ENCODE data around the gene AIFM3. TPM values are rescaled to one million over a fixed set of nuclear protein-coding genes. Genes with fewer than 3 reads are reported as not detected.
"Not testable (repeated sequence)": the region's sequence is repeated elsewhere in the genome, so short reads cannot be mapped to it uniquely, and the experiment has no call there.

Gene AIFM3
- total RNA-seq, 1 experiment from 2014 or later: 7.4 TPM

DNA sequence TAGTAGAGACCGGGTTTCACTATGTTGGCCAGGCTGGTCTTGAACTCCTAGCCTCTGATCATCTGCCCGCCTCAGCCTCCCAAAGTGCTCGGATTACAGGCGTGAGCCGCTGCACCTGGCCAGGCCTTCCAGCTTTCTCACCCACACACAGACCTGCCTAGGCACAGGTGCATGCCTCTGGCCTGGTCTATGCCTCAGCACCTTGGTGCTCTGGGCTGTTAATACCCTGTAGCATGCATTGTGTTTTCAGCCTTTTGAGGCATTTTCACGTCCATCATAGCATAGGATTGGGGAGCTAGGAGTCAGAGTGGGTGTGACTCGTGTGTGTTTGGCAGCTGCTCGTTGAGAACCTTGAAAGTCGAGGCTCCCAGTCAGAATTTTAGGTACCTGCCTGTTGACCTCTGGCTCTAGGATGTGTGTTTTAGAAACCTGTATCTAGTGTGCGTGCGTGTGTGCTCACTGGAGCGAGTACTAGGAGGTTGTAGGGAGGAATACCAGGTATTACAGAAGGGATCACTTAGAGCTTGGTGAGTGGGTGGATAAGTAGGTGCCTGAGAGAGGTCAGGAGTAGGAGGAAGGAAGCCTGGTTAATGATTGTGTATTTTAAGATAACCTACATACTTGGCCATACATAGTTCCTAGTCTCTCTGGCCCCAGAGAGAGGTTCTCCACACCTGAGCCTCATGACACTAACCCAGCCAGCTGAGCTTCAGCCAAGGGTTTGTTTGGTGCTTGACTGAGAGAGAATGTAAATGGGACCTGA is 29.8 kb upstream of the AIFM3 start:
- TF ChIP-seq EZH2 (IDR thresholded peaks at IDR 0.05; ENCODE audit: low read depth) (no peak), CTCF (conservative IDR thresholded peaks at IDR 0.05) (no peak)
- H4K20me1 ChIP-seq (ENCODE audit: insufficient read depth): peaks cover 78% of the 10 kb centered on the region
- H2AFZ ChIP-seq: no peak overlapping the region
- H3K27ac ChIP-seq: no peak overlapping the region
- POLR2A ChIA-PET (ENCODE audit: unreplicated experiment): no interaction called here
- DNase-seq: no peak
- H3K4me2 ChIP-seq: no peak overlapping the region
- H3K9me2 ChIP-seq (ENCODE audit: insufficient read depth): no peaks in the 10 kb centered on the region
- intact Hi-C loops (cut with micrococcal nuclease; ENCODE audit: unreplicated experiment): no loop called here
- BruUV-seq (replicated peaks): no TSS peak
- H3K9me3 ChIP-seq (ENCODE audit: insufficient read depth, low read depth): no peaks in the 10 kb centered on the region
- H3F3A ChIP-seq (ENCODE audit: insufficient read depth, low read depth): peaks cover 7% of the 10 kb centered on the region; the same call in 1 of the 2 replicates
- CTCF ChIA-PET: interaction anchor here (0.6 to 1.0 kb wide), 2 partner anchors 8 to 708 kb away, joined by 4 read pairs; no protein-coding TSS in a partner anchor
- H3K4me1 ChIP-seq (replicated peaks; ENCODE audit: insufficient read depth): no peaks in the 10 kb centered on the region
- H3K79me2 ChIP-seq (ENCODE audit: low read depth): peaks cover 94% of the 10 kb centered on the region
- H3K27me3 ChIP-seq (ENCODE audit: insufficient read depth, low read depth): no peaks in the 10 kb centered on the region
- no peak overlapping the region for H3K4me3 ChIP-seq
- no peaks in the 10 kb centered on the region for H3K36me3 ChIP-seq (ENCODE audit: low read depth)

DNA sequence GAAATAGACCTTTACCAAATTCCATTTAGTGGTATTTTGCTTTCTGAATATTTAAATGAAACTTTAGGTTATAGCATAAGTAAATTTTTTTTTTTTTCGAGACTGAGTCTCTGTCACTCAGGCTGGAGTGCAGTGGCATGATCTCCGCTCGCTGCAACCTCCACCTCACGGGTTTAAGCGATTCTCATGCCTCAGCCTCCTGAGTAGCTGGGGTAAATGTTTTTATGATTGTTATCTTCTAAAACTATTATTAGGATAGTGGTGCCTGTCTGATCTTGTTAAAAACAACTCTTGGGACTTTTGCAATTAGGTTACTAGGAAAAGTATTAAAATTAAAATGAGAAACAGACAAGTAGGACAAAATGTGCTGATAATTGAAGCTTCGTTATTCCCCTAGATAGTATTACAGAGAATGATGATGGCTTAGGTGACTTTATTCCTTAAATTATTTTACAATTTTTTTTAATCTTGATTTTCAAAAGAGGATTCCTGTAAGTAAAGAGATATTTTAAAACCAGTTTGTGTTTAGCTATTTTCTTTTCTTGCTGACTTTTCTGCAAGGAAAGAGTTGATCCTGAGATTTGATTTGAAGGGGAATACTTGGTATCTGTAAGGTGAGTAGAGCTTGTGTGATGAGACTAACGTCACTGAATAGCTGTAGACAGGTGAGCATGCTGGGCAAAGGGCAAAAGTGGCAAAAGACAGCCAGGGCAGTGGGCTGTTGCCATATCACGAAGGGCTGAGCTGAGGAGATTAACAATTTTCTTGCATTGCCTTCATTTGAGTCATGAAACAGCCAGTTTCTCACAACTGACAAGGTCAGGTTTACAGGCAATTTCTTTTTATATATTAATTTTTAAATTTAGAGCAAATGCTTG is 29.0 kb upstream of the AIFM3 start:
- peaks cover 3% of the 10 kb centered on the region; the same call in 1 of the 2 replicates for H3F3A ChIP-seq (ENCODE audit: insufficient read depth, low read depth)
- POLR2A ChIA-PET (ENCODE audit: unreplicated experiment): no interaction called here
- H4K20me1 ChIP-seq (ENCODE audit: insufficient read depth): peaks cover 78% of the 10 kb centered on the region

DNA sequence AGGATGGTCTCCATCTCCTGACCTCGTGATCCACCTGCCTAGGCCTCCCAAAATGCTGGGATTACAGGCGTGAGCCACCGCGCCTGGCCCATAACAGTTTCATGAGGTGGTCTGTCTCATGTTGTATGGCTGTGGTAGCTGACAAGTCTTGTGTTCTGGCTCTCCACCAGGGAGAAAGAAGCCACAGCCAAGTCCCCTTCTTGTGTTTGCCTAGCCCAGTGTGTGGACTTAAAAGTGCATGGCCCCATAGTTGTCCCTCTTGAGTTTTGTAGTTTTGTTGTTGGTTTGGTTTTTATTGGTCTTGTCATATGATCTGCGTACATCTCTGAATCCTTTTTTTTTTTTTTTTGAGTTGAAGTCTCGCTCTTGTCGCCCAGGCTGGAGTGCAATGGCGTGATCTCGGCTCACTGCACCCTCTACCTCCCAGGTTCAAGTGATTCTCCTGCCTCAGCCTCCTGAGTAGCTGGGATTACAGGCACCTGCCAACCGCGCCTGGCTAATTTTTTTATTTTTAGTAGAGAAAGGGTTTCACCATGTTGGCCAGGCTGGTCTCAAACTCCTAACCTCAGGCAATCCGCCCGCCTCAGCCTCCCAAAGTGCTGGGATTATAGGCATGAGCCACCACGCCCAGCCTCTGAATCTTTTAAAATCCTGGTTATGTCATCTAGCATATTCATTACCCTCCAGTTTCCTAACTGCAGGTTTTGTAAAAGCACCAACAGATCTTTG is 27.4 kb upstream of the AIFM3 start:
- H3K27me3 ChIP-seq (ENCODE audit: insufficient read depth, low read depth); H2AFZ ChIP-seq; H3K9me3 ChIP-seq (ENCODE audit: insufficient read depth, low read depth); CTCF ChIA-PET; DNase-seq; intact Hi-C loops (cut with micrococcal nuclease; ENCODE audit: unreplicated experiment); H3K27ac ChIP-seq; H3K4me1 ChIP-seq (replicated peaks; ENCODE audit: insufficient read depth); H3K4me2 ChIP-seq; H3K36me3 ChIP-seq (ENCODE audit: low read depth); POLR2A ChIA-PET (ENCODE audit: unreplicated experiment); BruUV-seq (replicated peaks); H3F3A ChIP-seq (ENCODE audit: insufficient read depth, low read depth); H3K4me3 ChIP-seq; H3K9me2 ChIP-seq (ENCODE audit: insufficient read depth): not testable (repeated sequence)
- Histone ChIP-seq H4K20me1 (ENCODE audit: insufficient read depth) (peaks cover 81% of the 10 kb centered on the region), H3K79me2 (ENCODE audit: low read depth) (peaks cover 94% of the 10 kb centered on the region)

More for the DNA sequence above, 29.0 kb upstream of the AIFM3 start:
- CTCF ChIA-PET: interaction anchor here (0.6 kb wide), 2 partner anchors 9 to 707 kb away, joined by 4 to 5 read pairs; no protein-coding TSS in a partner anchor
- Histone ChIP-seq H3K27ac (no peak overlapping the region), H3K9me2 (ENCODE audit: insufficient read depth) (no peaks in the 10 kb centered on the region), H3K9me3 (ENCODE audit: insufficient read depth, low read depth) (no peaks in the 10 kb centered on the region), H3K4me3 (no peak overlapping the region), H3K36me3 (ENCODE audit: low read depth) (no peaks in the 10 kb centered on the region), H2AFZ (no peak overlapping the region), H3K79me2 (ENCODE audit: low read depth) (peaks cover 94% of the 10 kb centered on the region), H3K27me3 (ENCODE audit: insufficient read depth, low read depth) (no peaks in the 10 kb centered on the region), H3K4me2 (no peak overlapping the region), H3K4me1 (replicated peaks; ENCODE audit: insufficient read depth) (no peaks in the 10 kb centered on the region)
- intact Hi-C loops (cut with micrococcal nuclease; ENCODE audit: unreplicated experiment): no loop called here
- BruUV-seq (replicated peaks): no TSS peak
- no peak for TF ChIP-seq EZH2 (IDR thresholded peaks at IDR 0.05; ENCODE audit: low read depth)
- TF ChIP-seq CTCF (conservative IDR thresholded peaks at IDR 0.05): no peak
- DNase-seq: no peak

Measured in PC-9 (cell line).